Measurements from ENCODE around the gene HFE. TPM values are rescaled to one million over a fixed set of nuclear protein-coding genes. Genes with fewer than 3 reads are reported as not detected.
A peak's percentile ranks its signal among the peaks of the same experiment; 100 is the strongest.

HFE gene
- total RNA-seq, 1 experiment from 2014 or later = 2.8 TPM

- peaks cover 12% of the 10 kb centered on the region for H3K4me1 Mint-ChIP-seq (ENCODE audit: insufficient read depth, unreplicated experiment)
- POLR2A ChIA-PET = interaction anchor here (0.7 to 3.2 kb wide), 11 partner anchors 13 to 1713 kb away, joined by 3 to 86 read pairs (median 25); a partner anchor contains a TSS
- no peak overlapping the region for H3K27ac Mint-ChIP-seq (ENCODE audit: low read depth, unreplicated experiment)
- CTCF ChIA-PET = interaction anchor here (0.6 to 0.7 kb wide), 3 partner anchors 38 to 1709 kb away, joined by 4 to 5 read pairs (median 4); no protein-coding TSS in a partner anchor
- no peaks in the 10 kb centered on the region for H3K27me3 Mint-ChIP-seq (ENCODE audit: insufficient read depth, unreplicated experiment)
- no peak overlapping the region for H3K4me3 Mint-ChIP-seq (ENCODE audit: unreplicated experiment)
- no peak for DNase-seq (ENCODE audit: unreplicated experiment)
- no peak for TF ChIP-seq CTCF (IDR thresholded peaks at IDR 0.05; ENCODE audit: unreplicated experiment)
- peaks cover 33% of the 10 kb centered on the region for H3K36me3 Mint-ChIP-seq (ENCODE audit: insufficient read depth, unreplicated experiment)
- BruUV-seq (replicated peaks) = no TSS peak
- intact Hi-C loops (cut with micrococcal nuclease) = no loop called here
- no peaks in the 10 kb centered on the region for H3K9me3 Mint-ChIP-seq (ENCODE audit: unreplicated experiment)
These were observed 33.5 kb downstream of the HFE start for GRCh38 chr6:26120807-26121140.

GRCh38 chr6:26121141-26122004, 34.1 kb downstream of the HFE start:
- no peaks in the 10 kb centered on the region for H3K27me3 Mint-ChIP-seq (ENCODE audit: insufficient read depth, unreplicated experiment)
- no peaks in the 10 kb centered on the region for H3K9me3 Mint-ChIP-seq (ENCODE audit: unreplicated experiment)
- no TSS peak for BruUV-seq (replicated peaks)
- peak overlapping the region; percentile 99 for H3K27ac Mint-ChIP-seq (ENCODE audit: low read depth, unreplicated experiment)
- peaks cover 39% of the 10 kb centered on the region for H3K36me3 Mint-ChIP-seq (ENCODE audit: insufficient read depth, unreplicated experiment)
- intact Hi-C loops (cut with micrococcal nuclease) = no loop called here
- no peak for TF ChIP-seq CTCF (IDR thresholded peaks at IDR 0.05; ENCODE audit: unreplicated experiment)
- POLR2A ChIA-PET = interaction anchor here (0.6 to 3.2 kb wide), 10 partner anchors 14 to 95 kb away, joined by 3 to 86 read pairs (median 26); a partner anchor contains a TSS
- peak overlapping the region; percentile 42 for H3K4me3 Mint-ChIP-seq (ENCODE audit: unreplicated experiment)
- H3K4me1 Mint-ChIP-seq (ENCODE audit: insufficient read depth, unreplicated experiment) = peaks cover 12% of the 10 kb centered on the region
- DNase-seq (ENCODE audit: unreplicated experiment) = no peak
- CTCF ChIA-PET = interaction anchor here (0.6 to 0.7 kb wide), 4 partner anchors 37 to 1708 kb away, joined by 3 to 5 read pairs (median 4); no protein-coding TSS in a partner anchor

GRCh38 chr6:26122005-26122388, 34.8 kb downstream of the HFE start:
- ChIA-PET POLR2A (interaction anchor here (0.6 to 6.9 kb wide), 2 partner anchors 37 to 92 kb away, joined by 3 to 332 read pairs; a partner anchor contains a TSS), CTCF (interaction anchor here (0.7 kb wide), 1 partner anchor 975 kb away, joined by 3 read pairs; no protein-coding TSS in a partner anchor)
- Mint-ChIP-seq H3K36me3 (ENCODE audit: insufficient read depth, unreplicated experiment) (peaks cover 45% of the 10 kb centered on the region), H3K27me3 (ENCODE audit: insufficient read depth, unreplicated experiment) (no peaks in the 10 kb centered on the region), H3K4me1 (ENCODE audit: insufficient read depth, unreplicated experiment) (peaks cover 12% of the 10 kb centered on the region), H3K27ac (ENCODE audit: low read depth, unreplicated experiment) (peak overlapping the region; percentile 99), H3K9me3 (ENCODE audit: unreplicated experiment) (no peaks in the 10 kb centered on the region), H3K4me3 (ENCODE audit: unreplicated experiment) (peak overlapping the region; percentile 98)
- DNase-seq (ENCODE audit: unreplicated experiment) = no peak
- intact Hi-C loops (cut with micrococcal nuclease) = no loop called here
- no peak for TF ChIP-seq CTCF (IDR thresholded peaks at IDR 0.05; ENCODE audit: unreplicated experiment)
- BruUV-seq (replicated peaks) = no TSS peak

- DNase-seq (ENCODE audit: unreplicated experiment) = peak; percentile 49
- no peak for TF ChIP-seq CTCF (IDR thresholded peaks at IDR 0.05; ENCODE audit: unreplicated experiment)
- BruUV-seq (replicated peaks) = no TSS peak
- H3K4me3 Mint-ChIP-seq (ENCODE audit: unreplicated experiment) = peak overlapping the region; percentile 98
- peaks cover 49% of the 10 kb centered on the region for H3K36me3 Mint-ChIP-seq (ENCODE audit: insufficient read depth, unreplicated experiment)
- ChIA-PET POLR2A (interaction anchor here (0.9 to 12.5 kb wide), 35 partner anchors 8 to 1772 kb away, joined by 4 to 1660 read pairs (median 58); a partner anchor contains a TSS), CTCF (no interaction called here)
- no peaks in the 10 kb centered on the region for H3K27me3 Mint-ChIP-seq (ENCODE audit: insufficient read depth, unreplicated experiment)
- H3K4me1 Mint-ChIP-seq (ENCODE audit: insufficient read depth, unreplicated experiment) = peaks cover 12% of the 10 kb centered on the region
- H3K9me3 Mint-ChIP-seq (ENCODE audit: unreplicated experiment) = no peaks in the 10 kb centered on the region
- peak overlapping the region; percentile 99 for H3K27ac Mint-ChIP-seq (ENCODE audit: low read depth, unreplicated experiment)
- intact Hi-C loops (cut with micrococcal nuclease) = no loop called here
These were observed 35.2 kb downstream of the HFE start for GRCh38 chr6:26122402-26122792.

All from MCF 10A (cell line).